NCI-H510A (cell line): ENCODE results near the gene POU2AF1.
"Not testable (repeated sequence)": the region's sequence is repeated elsewhere in the genome, so short reads cannot be mapped to it uniquely, and the experiment has no call there.

Source experiments
- DNase-seq: peaks from one replicate; lab custom pipeline; 2025; lab: John Stamatoyannopoulos, UW

The POU2AF1 gene

GRCh38 chr11:111344032-111344431, 35.0 kb downstream of the POU2AF1 start:
- no peak for DNase-seq

- DNase-seq = no peak
These were observed 36.7 kb downstream of the POU2AF1 start for GRCh38 chr11:111342329-111342728.

- no peak for DNase-seq
These were observed 39.2 kb downstream of the POU2AF1 start for GRCh38 chr11:111339758-111340388.

- DNase-seq = no peak
These were observed 42.4 kb downstream of the POU2AF1 start for GRCh38 chr11:111336582-111337256.

- no peak for DNase-seq
These were observed 43.0 kb downstream of the POU2AF1 start for GRCh38 chr11:111336062-111336461.

- DNase-seq = no peak
These were observed 43.5 kb downstream of the POU2AF1 start for GRCh38 chr11:111335549-111335948.

- DNase-seq = peak; percentile 61
These were observed 44.3 kb downstream of the POU2AF1 start for GRCh38 chr11:111334532-111335502.

GRCh38 chr11:111331711-111332479, 47.2 kb downstream of the POU2AF1 start:
- DNase-seq = no peak

GRCh38 chr11:111330234-111330893, 48.7 kb downstream of the POU2AF1 start:
- DNase-seq = no peak

- no peak for DNase-seq
These were observed 49.5 kb downstream of the POU2AF1 start for GRCh38 chr11:111329306-111330204.

GRCh38 chr11:111327908-111328624, 51.0 kb downstream of the POU2AF1 start:
- DNase-seq = peak; percentile 17

GRCh38 chr11:111326824-111327223, 52.3 kb downstream of the POU2AF1 start:
- no peak for DNase-seq

- no peak for DNase-seq
These were observed 53.8 kb downstream of the POU2AF1 start for GRCh38 chr11:111325259-111325658.

GRCh38 chr11:111324277-111324720, 54.8 kb downstream of the POU2AF1 start:
- DNase-seq = no peak

- no peak for DNase-seq
These were observed 56.5 kb downstream of the POU2AF1 start for GRCh38 chr11:111322534-111322933.

GRCh38 chr11:111320728-111321568, 58.1 kb downstream of the POU2AF1 start:
- DNase-seq = no peak

- not testable (repeated sequence) for DNase-seq
These were observed 58.9 kb downstream of the POU2AF1 start for GRCh38 chr11:111320199-111320598.

GRCh38 chr11:111319296-111319695, 59.8 kb downstream of the POU2AF1 start:
- DNase-seq = no peak

GRCh38 chr11:111312076-111312475, 67.0 kb downstream of the POU2AF1 start:
- DNase-seq = no peak
